Muscle of leg (tissue), 11 donors: ENCODE data around the gene CDH4. TPM values are rescaled to one million over a fixed set of nuclear protein-coding genes. Genes with fewer than 3 reads are reported as not detected.

ENCODE experiments used
- DNase-seq: peaks from one replicate; pipeline ENCODE4 v3.0.0; 2013
- H3K27ac ChIP-seq: one replicate; pipeline ENCODE4 v1.5.1; 2013; ENCODE audit warnings: mild to moderate bottlenecking, low read length, control low read depth
- H3K27me3 ChIP-seq: one replicate; pipeline ENCODE4 v1.6.1; 2013; ENCODE audit warnings: low read length; ENCODE audit not compliant: control insufficient read depth, insufficient read depth
- H3K36me3 ChIP-seq: one replicate; pipeline ENCODE4 v1.6.1; 2013; ENCODE audit warnings: low read length; ENCODE audit not compliant: control insufficient read depth, insufficient read depth
- H3K4me1 ChIP-seq: one replicate; pipeline ENCODE4 v1.6.1; 2013; ENCODE audit warnings: low read length; ENCODE audit not compliant: control insufficient read depth, insufficient read depth
- H3K4me3 ChIP-seq: one replicate; pipeline ENCODE4 v1.5.1; 2013; ENCODE audit warnings: low read length, control low read depth
- H3K9me3 ChIP-seq: replicated peaks from 2 replicates; pipeline ENCODE4 v1.6.1; 2013; ENCODE audit warnings: low read depth, low read length; ENCODE audit not compliant: control insufficient read depth
- WGBS: methylation state at CpG from one replicate; pipeline ENCODE4 v1.1.5; 2013; ENCODE audit warnings: missing lambda C conversion rate; ENCODE audit not compliant: insufficient coverage; 5-methylcytosine and 5-hydroxymethylcytosine counted together
- polyA plus RNA-seq, 8 donors: library from polyadenylated mRNA; unstranded; fragments of 120-200 nt; gene quantifications; one replicate each; pipeline versions ENCODE4 v1.2.1 to v1.2.3, GENCODE V29; 2013; ENCODE audit warnings: inconsistent platforms in 1 of 8, low replicate concordance in 1 of 8; ENCODE audit not compliant: insufficient read length in 8 of 8, insufficient read depth in 1 of 8
- total RNA-seq: library from RNA; stranded (reverse); fragments of 120-200 nt; gene quantifications from one replicate; pipeline ENCODE4 v1.2.4, GENCODE V29; 2013

Gene CDH4
- total and polyA plus RNA-seq, 9 donors, result 0.66 to 1.4 (median 1.2) TPM

GRCh38 chr20:61791995-61792394, 539.9 kb downstream of the CDH4 start:
- no peaks in the 10 kb centered on the region for H3K4me1 ChIP-seq
- 51% methylated on average over 5 of the region's 6 CpGs for WGBS
- H3K4me3 ChIP-seq, result no peak overlapping the region
- H3K36me3 ChIP-seq, result no peaks in the 10 kb centered on the region
- no peaks in the 10 kb centered on the region for H3K9me3 ChIP-seq
- H3K27ac ChIP-seq, result no peak overlapping the region
- no peak for DNase-seq
- H3K27me3 ChIP-seq, result peaks cover 4% of the 10 kb centered on the region

GRCh38 chr20:61795669-61796630, 543.9 kb downstream of the CDH4 start:
- WGBS, result 55% methylated on average over 8 of the region's 15 CpGs
- Histone ChIP-seq H3K9me3 (no peaks in the 10 kb centered on the region), H3K4me1 (no peaks in the 10 kb centered on the region), H3K27me3 (peaks cover 2% of the 10 kb centered on the region), H3K27ac (no peak overlapping the region), H3K36me3 (no peaks in the 10 kb centered on the region), H3K4me3 (no peak overlapping the region)
- DNase-seq, result no peak

- DNase-seq, result no peak
- Histone ChIP-seq H3K27me3 (peaks cover 7% of the 10 kb centered on the region), H3K4me3 (no peak overlapping the region), H3K27ac (no peak overlapping the region), H3K4me1 (no peaks in the 10 kb centered on the region), H3K9me3 (no peaks in the 10 kb centered on the region), H3K36me3 (no peaks in the 10 kb centered on the region)
- WGBS, result no CpG with 5 or more reads among the region's 11 CpGs
These were observed 544.7 kb downstream of the CDH4 start for GRCh38 chr20:61796738-61797137.

- H3K4me3 ChIP-seq, result no peak overlapping the region
- no peaks in the 10 kb centered on the region for H3K36me3 ChIP-seq
- no peaks in the 10 kb centered on the region for H3K4me1 ChIP-seq
- no peak for DNase-seq
- H3K27ac ChIP-seq, result no peak overlapping the region
- H3K27me3 ChIP-seq, result peaks cover 12% of the 10 kb centered on the region
- WGBS, result 17% methylated on average over 2 of the region's 7 CpGs
- no peaks in the 10 kb centered on the region for H3K9me3 ChIP-seq
These were observed 545.1 kb downstream of the CDH4 start for GRCh38 chr20:61797200-61797599.

GRCh38 chr20:61797971-61798411, 545.9 kb downstream of the CDH4 start:
- H3K27me3 ChIP-seq, result peaks cover 20% of the 10 kb centered on the region
- no peaks in the 10 kb centered on the region for H3K9me3 ChIP-seq
- no peaks in the 10 kb centered on the region for H3K36me3 ChIP-seq
- WGBS, result 87% methylated on average over 18 of the region's 25 CpGs
- no peak overlapping the region for H3K27ac ChIP-seq
- no peak for DNase-seq
- peaks cover 6% of the 10 kb centered on the region for H3K4me1 ChIP-seq
- no peak overlapping the region for H3K4me3 ChIP-seq

GRCh38 chr20:61798632-61799031, 546.6 kb downstream of the CDH4 start:
- Histone ChIP-seq H3K4me1 (peaks cover 12% of the 10 kb centered on the region), H3K36me3 (no peaks in the 10 kb centered on the region), H3K4me3 (no peak overlapping the region), H3K27ac (no peak overlapping the region), H3K27me3 (peaks cover 26% of the 10 kb centered on the region), H3K9me3 (no peaks in the 10 kb centered on the region)
- WGBS, result 75% methylated on average over 13 of the region's 16 CpGs
- DNase-seq, result no peak

GRCh38 chr20:61799394-61799923, 547.4 kb downstream of the CDH4 start:
- WGBS, result 63% methylated on average over 10 of the region's 14 CpGs
- peaks cover 20% of the 10 kb centered on the region for H3K4me1 ChIP-seq
- H3K36me3 ChIP-seq, result no peaks in the 10 kb centered on the region
- no peaks in the 10 kb centered on the region for H3K9me3 ChIP-seq
- H3K27ac ChIP-seq, result no peak overlapping the region
- H3K27me3 ChIP-seq, result peaks cover 34% of the 10 kb centered on the region
- no peak for DNase-seq
- no peak overlapping the region for H3K4me3 ChIP-seq

GRCh38 chr20:61799928-61800327, 547.9 kb downstream of the CDH4 start:
- WGBS, result 80% methylated on average over 17 of the region's 21 CpGs
- Histone ChIP-seq H3K27ac (no peak overlapping the region), H3K4me3 (no peak overlapping the region), H3K4me1 (peaks cover 20% of the 10 kb centered on the region), H3K27me3 (peaks cover 39% of the 10 kb centered on the region), H3K36me3 (no peaks in the 10 kb centered on the region), H3K9me3 (no peaks in the 10 kb centered on the region)
- DNase-seq, result no peak

- no peak for DNase-seq
- 73% methylated on average over 11 of the region's 13 CpGs for WGBS
- no peaks in the 10 kb centered on the region for H3K36me3 ChIP-seq
- no peak overlapping the region for H3K27ac ChIP-seq
- H3K27me3 ChIP-seq, result peaks cover 44% of the 10 kb centered on the region
- H3K4me1 ChIP-seq, result peaks cover 20% of the 10 kb centered on the region
- H3K9me3 ChIP-seq, result no peaks in the 10 kb centered on the region
- H3K4me3 ChIP-seq, result no peak overlapping the region
These were observed 548.5 kb downstream of the CDH4 start for GRCh38 chr20:61800359-61801064.

- no peaks in the 10 kb centered on the region for H3K36me3 ChIP-seq
- H3K9me3 ChIP-seq, result no peaks in the 10 kb centered on the region
- H3K4me3 ChIP-seq, result no peak overlapping the region
- H3K27ac ChIP-seq, result no peak overlapping the region
- H3K27me3 ChIP-seq, result peaks cover 45% of the 10 kb centered on the region
- 71% methylated on average over 9 of the region's 9 CpGs for WGBS
- DNase-seq, result no peak
- peaks cover 20% of the 10 kb centered on the region for H3K4me1 ChIP-seq
These were observed 549.0 kb downstream of the CDH4 start for GRCh38 chr20:61801065-61801360.
